ENCODE results near the gene KRTAP10-9. TPM values are rescaled to one million over a fixed set of nuclear protein-coding genes. Genes with fewer than 3 reads are reported as not detected.
A peak's percentile ranks its signal among the peaks of the same experiment; 100 is the strongest.
"Not testable (repeated sequence)": the region's sequence is repeated elsewhere in the genome, so short reads cannot be mapped to it uniquely, and the experiment has no call there.

The KRTAP10-9 gene
- total and polyA plus RNA-seq, 2 of the 8 experiments (the other 6 are each of a cell fraction or from before 2014, with no cell fraction given), result not detected

- H3K27me3 ChIP-seq (replicated peaks in 1 of 4; ENCODE audit: control insufficient read depth in 3 of 4, extremely low read depth in 1 of 4, insufficient read depth in 3 of 4, low read length in 3 of 4); H2BK15ac ChIP-seq (ENCODE audit: low read length); H2AFZ ChIP-seq (ENCODE audit: low read length); H2BK120ac ChIP-seq (replicated peaks; ENCODE audit: low read depth, low read length); H3K9me3 ChIP-seq (ENCODE audit: insufficient read depth in 2 of 2, low read depth in 1 of 2, low read length in 1 of 2); H3K23me2 ChIP-seq (ENCODE audit: low read depth, low read length); H3K36me3 ChIP-seq (ENCODE audit: control insufficient read depth in 2 of 4, insufficient read depth in 4 of 4, low read length in 3 of 4); H3K18ac ChIP-seq (ENCODE audit: extremely low read depth, low read length); POLR2A ChIA-PET (ENCODE audit: partially characterized antibody); H3K4me1 ChIP-seq (replicated peaks in 1 of 4; ENCODE audit: control insufficient read depth in 3 of 4, insufficient read depth in 4 of 4, low read length in 3 of 4); H3K4ac ChIP-seq (replicated peaks; ENCODE audit: insufficient read length, low read depth, low read length); H2BK20ac ChIP-seq (ENCODE audit: low read length); H3K27ac ChIP-seq (ENCODE audit: low read depth, low read length); H4K91ac ChIP-seq (replicated peaks; ENCODE audit: insufficient read length, low read length); H2BK5ac ChIP-seq (ENCODE audit: low read depth, low read length); H3K4me3 ChIP-seq (ENCODE audit: extremely low read depth in 1 of 4, insufficient read depth in 2 of 4, low read depth in 3 of 4, low read length in 4 of 4); H3K56ac ChIP-seq (replicated peaks; ENCODE audit: insufficient read length, low read depth, low read length); H3K14ac ChIP-seq (ENCODE audit: insufficient read length); H3K79me1 ChIP-seq (ENCODE audit: low read depth, low read length); H3K23ac ChIP-seq (ENCODE audit: insufficient read length); H2AK5ac ChIP-seq (ENCODE audit: low read depth, low read length); H2BK12ac ChIP-seq (ENCODE audit: low read depth, low read length); H3K79me2 ChIP-seq (ENCODE audit: control insufficient read depth in 1 of 2, insufficient read depth in 2 of 2, low read length in 2 of 2); H3K9ac ChIP-seq (replicated peaks in 1 of 4; ENCODE audit: extremely low read depth in 1 of 4, low read depth in 3 of 4, low read length in 3 of 4); H4K8ac ChIP-seq (ENCODE audit: extremely low read depth, insufficient read depth, low read length); H4K20me1 ChIP-seq (replicated peaks in 1 of 2; ENCODE audit: control insufficient read depth in 1 of 2, insufficient read depth in 2 of 2, low read length in 2 of 2): not testable (repeated sequence)
- TF ChIP-seq USF2 (IDR thresholded peaks at IDR 0.05; ENCODE audit: low read length) (peak; percentile 64), MAX (IDR thresholded peaks at IDR 0.05) (peak; percentile 69)
- peak overlapping the region in 1 of 2 experiments; percentile 37; a peak in 1 of 4 replicates for H3K4me2 ChIP-seq (ENCODE audit: insufficient read depth in 1 of 2, low read depth in 2 of 2, low read length in 2 of 2)
- CTCF ChIA-PET (ENCODE audit: partially characterized antibody), result interaction anchor here (1.3 kb wide), 1 partner anchor 45 kb away, joined by 3 read pairs; no protein-coding TSS in a partner anchor
- FAIRE-seq (peak; percentile 55), DNase-seq (ENCODE audit: low read depth in 1 of 2, low spot score in 2 of 2) (peak; percentile 10 to 53)
- WGBS, 2 experiments (ENCODE audit: extremely low coverage in 1 of 2, insufficient coverage in 1 of 2, insufficient read length in 1 of 2, insufficient replicate concordance in 2 of 2, low coverage in 1 of 2, low lambda C conversion rate in 2 of 2, missing lambda C conversion rate in 1 of 2), result 62% methylated on average over 7 of the region's 7 CpGs; no CpG with 5 or more reads in 1 of the 2 experiments
- H4K5ac ChIP-seq (ENCODE audit: insufficient read length, low read depth, low read length), result peak overlapping the region; percentile 9
These were observed 34.7 kb downstream of the KRTAP10-9 start for GRCh38 chr21:44661567-44661966.

Data from H1 (cell line).